ENCODE data around the gene CHRM1.

Gene CHRM1

GRCh38 chr11:62914416-62914815, 6.7 kb downstream of the CHRM1 start:
- Histone ChIP-seq H3K23ac (ENCODE audit: low read length) (no peak overlapping the region), H2BK120ac (ENCODE audit: low read depth, low read length) (no peak overlapping the region)
- DNase-seq: no peak

DNA sequence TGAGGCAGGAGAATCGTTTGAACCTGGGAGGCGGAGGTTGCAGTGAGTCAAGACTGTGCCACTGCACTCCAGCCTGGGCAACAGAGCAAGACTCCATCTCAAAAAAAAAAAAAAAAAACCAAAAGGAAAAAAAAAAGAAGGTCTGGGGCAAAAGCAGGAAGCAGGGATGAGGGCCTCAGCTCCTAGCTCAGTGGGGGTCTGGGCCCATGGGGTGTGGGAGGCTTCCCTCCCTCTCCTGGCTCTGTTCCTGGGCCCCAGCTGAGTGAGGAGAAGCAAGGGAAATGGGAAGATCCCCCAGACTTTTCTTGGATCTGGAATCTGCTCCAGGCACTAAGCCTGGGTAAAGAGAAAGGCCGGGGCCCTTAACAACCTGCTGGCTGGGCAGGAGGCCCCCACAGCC, 8.9 kb downstream of the CHRM1 start:
- Histone ChIP-seq H3K23ac (ENCODE audit: low read length) (no peak overlapping the region), H3K27ac (ENCODE audit: low read depth, low read length) (no peak overlapping the region), H2BK5ac (ENCODE audit: low read length) (no peak overlapping the region), H3K79me1 (ENCODE audit: low read length) (no peaks in the 10 kb centered on the region), H2BK15ac (replicated peaks; ENCODE audit: low read depth) (no peak overlapping the region), H4K5ac (ENCODE audit: low read length) (no peak overlapping the region), H3K4me3 (ENCODE audit: low read length) (no peak overlapping the region), H3K9ac (ENCODE audit: low read length) (no peak overlapping the region), H3K27me3 (ENCODE audit: insufficient read depth, low read length, poor library complexity) (no peaks in the 10 kb centered on the region), H3K36me3 (ENCODE audit: control insufficient read depth, insufficient read depth, low read length) (no peaks in the 10 kb centered on the region), H2BK120ac (ENCODE audit: low read depth, low read length) (no peak overlapping the region), H3K56ac (ENCODE audit: low read length) (no peak overlapping the region), H3K4ac (ENCODE audit: low read depth, low read length) (no peak overlapping the region), H3K4me2 (ENCODE audit: low read length) (no peak overlapping the region), H3K4me1 (ENCODE audit: control insufficient read depth, low read depth, low read length) (peaks cover 7% of the 10 kb centered on the region), H3K79me2 (ENCODE audit: control insufficient read depth, insufficient read depth, low read length) (no peaks in the 10 kb centered on the region), H4K8ac (ENCODE audit: low read depth, low read length) (no peak overlapping the region), H3K18ac (ENCODE audit: low read length) (no peak overlapping the region), H2AK5ac (ENCODE audit: low read length) (no peak overlapping the region)
- no peak for DNase-seq
- no CpG with 5 or more reads among the region's 3 CpGs for WGBS (ENCODE audit: extremely low coverage, insufficient coverage, low lambda C conversion rate)

More at GRCh38 chr11:62914416-62914815, 6.7 kb downstream of the CHRM1 start:
- Histone ChIP-seq H2BK5ac (ENCODE audit: low read length) (no peak overlapping the region), H3K4me3 (ENCODE audit: low read length) (no peak overlapping the region), H3K4me2 (ENCODE audit: low read length) (no peak overlapping the region), H4K8ac (ENCODE audit: low read depth, low read length) (no peak overlapping the region), H2BK15ac (replicated peaks; ENCODE audit: low read depth) (no peak overlapping the region), H3K56ac (ENCODE audit: low read length) (no peak overlapping the region), H3K79me2 (ENCODE audit: control insufficient read depth, insufficient read depth, low read length) (no peaks in the 10 kb centered on the region), H3K27me3 (ENCODE audit: insufficient read depth, low read length, poor library complexity) (no peaks in the 10 kb centered on the region), H2AK5ac (ENCODE audit: low read length) (no peak overlapping the region), H4K5ac (ENCODE audit: low read length) (no peak overlapping the region), H3K36me3 (ENCODE audit: control insufficient read depth, insufficient read depth, low read length) (no peaks in the 10 kb centered on the region), H3K27ac (ENCODE audit: low read depth, low read length) (no peak overlapping the region), H3K4ac (ENCODE audit: low read depth, low read length) (no peak overlapping the region), H3K18ac (ENCODE audit: low read length) (no peak overlapping the region), H3K79me1 (ENCODE audit: low read length) (no peaks in the 10 kb centered on the region), H3K4me1 (ENCODE audit: control insufficient read depth, low read depth, low read length) (peaks cover 6% of the 10 kb centered on the region), H3K9ac (ENCODE audit: low read length) (no peak overlapping the region)
- no CpG with 5 or more reads among the region's 1 CpG for WGBS (ENCODE audit: extremely low coverage, insufficient coverage, low lambda C conversion rate)

GRCh38 chr11:62911137-62912130, 9.7 kb downstream of the CHRM1 start:
- Histone ChIP-seq H3K79me2 (ENCODE audit: control insufficient read depth, insufficient read depth, low read length) (no peaks in the 10 kb centered on the region), H3K4ac (ENCODE audit: low read depth, low read length) (no peak overlapping the region), H4K5ac (ENCODE audit: low read length) (no peak overlapping the region), H3K4me2 (ENCODE audit: low read length) (no peak overlapping the region), H3K27ac (ENCODE audit: low read depth, low read length) (no peak overlapping the region), H3K56ac (ENCODE audit: low read length) (peak overlapping the region; percentile 20), H3K4me1 (ENCODE audit: control insufficient read depth, low read depth, low read length) (peaks cover 7% of the 10 kb centered on the region), H2BK120ac (ENCODE audit: low read depth, low read length) (no peak overlapping the region), H3K9ac (ENCODE audit: low read length) (no peak overlapping the region), H3K36me3 (ENCODE audit: control insufficient read depth, insufficient read depth, low read length) (no peaks in the 10 kb centered on the region), H3K18ac (ENCODE audit: low read length) (no peak overlapping the region), H3K27me3 (ENCODE audit: insufficient read depth, low read length, poor library complexity) (no peaks in the 10 kb centered on the region), H2AK5ac (ENCODE audit: low read length) (no peak overlapping the region), H3K79me1 (ENCODE audit: low read length) (no peaks in the 10 kb centered on the region), H4K8ac (ENCODE audit: low read depth, low read length) (no peak overlapping the region), H3K23ac (ENCODE audit: low read length) (no peak overlapping the region), H3K4me3 (ENCODE audit: low read length) (no peak overlapping the region), H2BK5ac (ENCODE audit: low read length) (no peak overlapping the region), H2BK15ac (replicated peaks; ENCODE audit: low read depth) (no peak overlapping the region)
- no CpG with 5 or more reads among the region's 14 CpGs for WGBS (ENCODE audit: extremely low coverage, insufficient coverage, low lambda C conversion rate)
- no peak for DNase-seq

GRCh38 chr11:62910141-62910882, 10.9 kb downstream of the CHRM1 start:
- Histone ChIP-seq H2BK120ac (ENCODE audit: low read depth, low read length) (no peak overlapping the region), H3K79me2 (ENCODE audit: control insufficient read depth, insufficient read depth, low read length) (no peaks in the 10 kb centered on the region), H4K8ac (ENCODE audit: low read depth, low read length) (no peak overlapping the region), H3K23ac (ENCODE audit: low read length) (no peak overlapping the region), H3K36me3 (ENCODE audit: control insufficient read depth, insufficient read depth, low read length) (no peaks in the 10 kb centered on the region), H2BK5ac (ENCODE audit: low read length) (no peak overlapping the region), H3K27me3 (ENCODE audit: insufficient read depth, low read length, poor library complexity) (no peaks in the 10 kb centered on the region), H3K27ac (ENCODE audit: low read depth, low read length) (no peak overlapping the region), H3K4me2 (ENCODE audit: low read length) (no peak overlapping the region), H2BK15ac (replicated peaks; ENCODE audit: low read depth) (no peak overlapping the region), H3K4ac (ENCODE audit: low read depth, low read length) (no peak overlapping the region), H3K4me3 (ENCODE audit: low read length) (no peak overlapping the region), H3K18ac (ENCODE audit: low read length) (no peak overlapping the region), H3K4me1 (ENCODE audit: control insufficient read depth, low read depth, low read length) (peaks cover 7% of the 10 kb centered on the region), H3K56ac (ENCODE audit: low read length) (peak overlapping the region; percentile 87), H4K5ac (ENCODE audit: low read length) (no peak overlapping the region), H3K79me1 (ENCODE audit: low read length) (no peaks in the 10 kb centered on the region), H2AK5ac (ENCODE audit: low read length) (no peak overlapping the region), H3K9ac (ENCODE audit: low read length) (no peak overlapping the region)
- WGBS (ENCODE audit: extremely low coverage, insufficient coverage, low lambda C conversion rate): no CpG with 5 or more reads among the region's 27 CpGs
- no peak for DNase-seq

DNA sequence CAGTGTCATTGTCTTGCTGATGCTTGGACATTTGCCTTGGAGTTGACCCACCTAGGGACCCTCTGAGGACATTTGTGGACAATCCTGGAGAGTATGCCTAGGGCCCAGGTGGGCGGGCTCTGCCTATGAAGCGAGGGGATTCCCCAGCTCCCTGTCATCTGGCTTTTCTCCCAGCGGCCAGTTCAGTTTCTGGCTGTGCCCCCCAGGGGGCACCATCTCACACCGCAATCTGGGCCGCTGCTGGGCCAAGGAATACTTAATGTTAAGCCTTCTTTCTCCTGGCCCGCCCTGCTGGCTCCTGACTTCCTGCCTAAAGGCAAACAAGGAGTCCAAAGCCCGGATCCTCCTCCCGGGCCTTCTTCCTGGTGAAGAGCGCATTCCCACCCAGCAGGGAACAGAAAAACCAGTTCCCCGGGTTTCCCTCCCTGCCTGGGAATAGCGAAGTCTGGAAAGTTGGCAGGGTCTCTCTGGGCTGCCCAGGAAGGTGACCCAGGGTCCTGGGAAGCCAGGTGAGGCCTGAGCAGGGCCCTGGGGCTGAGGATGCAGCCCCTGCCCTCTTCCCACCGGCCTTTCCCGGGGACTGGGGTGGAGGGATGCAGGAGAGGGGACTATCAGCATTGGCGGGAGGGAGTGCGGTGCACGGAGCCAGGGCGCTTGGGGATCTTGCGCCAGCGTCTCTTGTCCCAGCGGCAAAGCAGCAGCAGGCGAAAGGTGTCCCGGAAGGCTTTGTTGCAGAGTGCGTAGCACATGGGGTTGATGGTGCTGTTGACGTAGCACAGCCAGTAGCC, 11.9 kb downstream of the CHRM1 start:
- Histone ChIP-seq H2BK120ac (ENCODE audit: low read depth, low read length) (no peak overlapping the region), H3K56ac (ENCODE audit: low read length) (peak overlapping the region; percentile 87), H3K36me3 (ENCODE audit: control insufficient read depth, insufficient read depth, low read length) (no peaks in the 10 kb centered on the region), H3K79me2 (ENCODE audit: control insufficient read depth, insufficient read depth, low read length) (no peaks in the 10 kb centered on the region), H3K4ac (ENCODE audit: low read depth, low read length) (peak overlapping the region; percentile 17), H2BK15ac (replicated peaks; ENCODE audit: low read depth) (no peak overlapping the region), H3K23ac (ENCODE audit: low read length) (peak overlapping the region; percentile 97), H3K4me3 (ENCODE audit: low read length) (no peak overlapping the region), H3K4me1 (ENCODE audit: control insufficient read depth, low read depth, low read length) (peaks cover 7% of the 10 kb centered on the region), H3K4me2 (ENCODE audit: low read length) (peak overlapping the region; percentile 64), H2BK5ac (ENCODE audit: low read length) (peak overlapping the region; percentile 2), H4K5ac (ENCODE audit: low read length) (no peak overlapping the region), H4K8ac (ENCODE audit: low read depth, low read length) (peak overlapping the region; percentile 13), H3K18ac (ENCODE audit: low read length) (peak overlapping the region; percentile 55), H3K79me1 (ENCODE audit: low read length) (no peaks in the 10 kb centered on the region), H2AK5ac (ENCODE audit: low read length) (no peak overlapping the region), H3K27me3 (ENCODE audit: insufficient read depth, low read length, poor library complexity) (no peaks in the 10 kb centered on the region), H3K9ac (ENCODE audit: low read length) (peak overlapping the region; percentile 76), H3K27ac (ENCODE audit: low read depth, low read length) (peak overlapping the region; percentile 23)
- WGBS (ENCODE audit: extremely low coverage, insufficient coverage, low lambda C conversion rate): no CpG with 5 or more reads among the region's 24 CpGs
- DNase-seq: peak; percentile 99
